HG03280 (cell line): ENCODE data around the gene ACADS.
"Not testable (repeated sequence)": the region's sequence is repeated elsewhere in the genome, so short reads cannot be mapped to it uniquely, and the experiment has no call there.

Experiments used
- ATAC-seq: cut with Tn5 transposase; IDR thresholded peaks from one replicate; pipeline ENCODE4 v1.9.1; 2021; ENCODE audit warnings: mild to moderate bottlenecking, moderate library complexity; ENCODE audit not compliant: unreplicated experiment

Gene ACADS

GRCh38 chr12:120725151-120725658 lies 421 bp upstream of the ACADS start:
- ATAC-seq = no peak

- ATAC-seq = no peak
Observed at GRCh38 chr12:120726510-120726793, 826 bp downstream of the ACADS start.

GRCh38 chr12:120726961-120727360 lies 1.3 kb downstream of the ACADS start:
- no peak for ATAC-seq

DNA sequence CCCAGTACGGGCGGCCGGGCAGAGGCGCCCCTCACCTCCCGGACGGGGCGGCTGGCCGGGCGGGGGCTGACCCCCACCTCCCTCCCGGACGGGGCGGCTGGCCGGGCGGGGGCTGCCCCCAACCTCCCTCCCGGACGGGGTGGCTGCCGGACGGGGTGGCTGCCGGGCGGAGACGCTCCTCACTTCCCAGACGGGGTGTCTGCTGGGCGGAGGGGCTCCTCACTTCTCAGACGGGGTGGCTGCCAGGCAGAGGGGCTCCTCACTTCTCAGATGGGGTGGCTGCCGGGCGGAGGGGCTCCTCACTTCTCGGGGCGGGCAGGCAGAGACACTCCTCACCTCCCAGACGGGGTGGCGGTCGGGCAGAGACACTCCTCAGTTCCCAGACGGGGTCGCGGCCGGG lies 6.6 kb downstream of the ACADS start:
- not testable (repeated sequence) for ATAC-seq

DNA sequence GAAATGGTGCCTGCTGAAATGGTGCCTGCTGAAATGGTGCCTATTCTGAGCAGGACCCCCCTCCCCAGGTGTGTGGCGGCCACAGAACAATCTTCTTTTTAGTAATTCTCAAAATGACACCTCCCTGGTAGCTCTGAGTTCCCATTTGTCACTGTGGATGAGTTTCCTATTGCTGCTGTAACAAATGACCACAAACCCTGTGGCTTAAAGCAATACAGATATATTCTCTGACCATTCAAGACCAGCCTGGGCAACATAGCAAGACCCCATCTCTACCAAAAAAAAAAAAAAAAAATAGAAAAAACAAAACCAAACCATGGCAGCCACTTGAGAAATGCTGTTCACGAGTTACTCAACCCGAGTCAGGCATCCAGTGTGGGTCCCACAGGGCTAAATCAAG lies 7.9 kb downstream of the ACADS start:
- no peak for ATAC-seq

- ATAC-seq = no peak
Observed at GRCh38 chr12:120734210-120734609, 8.6 kb downstream of the ACADS start.

DNA sequence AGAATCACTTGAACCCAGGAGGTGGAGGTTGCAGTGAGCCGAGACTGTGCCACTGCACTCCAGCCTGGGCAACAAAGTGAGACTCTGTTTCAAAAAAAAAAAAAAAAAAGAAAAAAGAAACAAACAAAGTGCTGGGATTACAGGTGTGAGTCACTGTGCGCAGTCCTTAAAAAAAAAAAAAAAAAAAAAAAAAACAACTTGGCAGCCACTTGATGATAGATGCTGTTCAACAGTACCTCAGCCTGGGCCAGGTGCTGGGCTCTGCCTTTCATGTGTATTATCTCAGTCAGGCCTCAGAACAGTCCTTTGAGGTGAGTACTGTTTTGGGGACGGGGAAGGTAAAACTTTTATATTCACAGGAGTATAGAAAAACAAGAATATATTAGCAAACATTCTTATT lies 9.6 kb downstream of the ACADS start:
- ATAC-seq = no peak

DNA sequence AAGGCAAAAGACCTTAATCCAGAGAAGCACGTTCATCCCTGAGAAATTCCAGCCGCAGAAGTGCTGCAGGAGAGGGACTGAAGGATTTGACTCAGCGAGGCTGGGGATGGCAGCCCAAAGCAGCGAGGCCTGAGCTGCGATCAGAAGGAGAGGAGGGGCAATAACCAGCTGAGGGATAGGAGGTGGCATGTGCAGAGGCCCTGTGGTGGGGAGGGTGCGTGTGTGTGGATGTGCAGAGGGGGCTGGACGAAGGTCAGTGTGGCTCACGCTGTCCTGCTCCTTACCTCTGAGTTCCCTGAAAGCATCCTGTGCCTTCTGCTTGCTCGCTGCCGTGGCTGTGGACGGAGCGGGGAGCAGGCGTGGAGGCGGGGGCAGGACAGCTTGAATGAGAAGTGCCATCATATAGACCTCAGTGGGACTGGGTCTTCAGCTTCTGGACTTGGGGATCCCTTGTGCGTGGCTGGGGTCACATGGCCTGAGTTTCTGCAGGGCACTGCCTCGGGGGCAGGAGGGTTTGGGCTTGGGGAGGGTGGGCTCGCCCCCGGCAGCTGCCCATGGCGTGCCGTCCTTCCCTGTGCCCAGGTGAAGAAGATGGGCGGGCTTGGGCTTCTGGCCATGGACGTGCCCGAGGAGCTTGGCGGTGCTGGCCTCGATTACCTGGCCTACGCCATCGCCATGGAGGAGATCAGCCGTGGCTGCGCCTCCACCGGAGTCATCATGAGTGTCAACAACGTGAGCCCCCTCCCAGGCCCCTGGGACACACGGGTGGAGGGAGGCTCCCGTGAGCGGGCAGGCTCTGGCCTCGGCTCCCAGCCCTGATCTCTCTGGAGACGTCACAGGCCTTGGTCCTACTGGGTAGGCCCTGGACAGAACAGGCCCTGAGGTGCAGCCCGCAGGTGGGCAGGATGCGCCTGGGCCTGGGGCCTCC lies 11.0 kb downstream of the ACADS start:
- ATAC-seq = no peak

GRCh38 chr12:120737557-120738251 lies 12.1 kb downstream of the ACADS start:
- ATAC-seq = no peak

DNA sequence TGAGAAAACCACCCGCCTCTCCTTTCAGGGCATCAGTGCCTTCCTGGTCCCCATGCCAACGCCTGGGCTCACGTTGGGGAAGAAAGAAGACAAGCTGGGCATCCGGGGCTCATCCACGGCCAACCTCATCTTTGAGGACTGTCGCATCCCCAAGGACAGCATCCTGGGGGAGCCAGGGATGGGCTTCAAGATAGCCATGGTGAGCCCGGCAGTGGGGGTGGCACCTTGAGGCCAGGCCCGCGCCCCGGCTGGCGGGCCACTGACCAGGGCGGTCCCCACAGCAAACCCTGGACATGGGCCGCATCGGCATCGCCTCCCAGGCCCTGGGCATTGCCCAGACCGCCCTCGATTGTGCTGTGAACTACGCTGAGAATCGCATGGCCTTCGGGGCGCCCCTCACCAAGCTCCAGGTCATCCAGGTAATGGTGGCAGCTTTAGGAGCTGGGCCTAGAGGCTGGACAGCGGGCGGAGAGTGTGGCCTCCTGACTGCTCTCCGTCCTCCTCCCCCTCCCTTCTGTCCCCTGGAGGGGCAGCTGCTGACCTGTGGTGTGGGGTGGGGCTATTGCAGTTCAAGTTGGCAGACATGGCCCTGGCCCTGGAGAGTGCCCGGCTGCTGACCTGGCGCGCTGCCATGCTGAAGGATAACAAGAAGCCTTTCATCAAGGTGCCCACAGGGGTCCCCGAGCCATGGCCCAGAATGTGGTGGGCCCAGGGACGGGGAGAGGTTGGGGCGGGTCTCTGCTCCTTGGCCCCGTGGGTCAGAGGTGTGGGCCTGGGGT lies 12.8 kb downstream of the ACADS start:
- no peak for ATAC-seq

DNA sequence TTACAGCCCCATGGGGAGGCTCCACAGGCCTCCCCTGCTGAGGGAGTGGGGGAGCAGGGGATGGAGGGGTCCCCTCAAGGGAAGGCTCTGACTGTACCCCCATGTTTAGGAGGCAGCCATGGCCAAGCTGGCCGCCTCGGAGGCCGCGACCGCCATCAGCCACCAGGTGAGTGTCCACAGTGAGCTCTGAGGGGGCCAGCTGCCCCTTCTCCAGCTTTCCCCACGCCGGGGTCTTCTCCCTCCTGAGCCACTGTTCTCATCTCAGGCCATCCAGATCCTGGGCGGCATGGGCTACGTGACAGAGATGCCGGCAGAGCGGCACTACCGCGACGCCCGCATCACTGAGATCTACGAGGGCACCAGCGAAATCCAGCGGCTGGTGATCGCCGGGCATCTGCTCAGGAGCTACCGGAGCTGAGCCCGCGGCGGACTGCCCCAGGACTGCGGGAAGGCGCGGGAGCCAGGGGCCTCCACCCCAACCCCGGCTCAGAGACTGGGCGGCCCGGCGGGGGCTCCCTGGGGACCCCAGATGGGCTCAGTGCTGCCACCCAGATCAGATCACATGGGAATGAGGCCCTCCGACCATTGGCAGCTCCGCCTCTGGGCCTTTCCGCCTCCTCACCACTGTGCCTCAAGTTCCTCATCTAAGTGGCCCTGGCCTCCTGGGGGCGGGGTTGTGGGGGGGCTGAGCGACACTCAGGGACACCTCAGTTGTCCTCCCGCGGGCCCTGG lies 13.6 kb downstream of the ACADS start:
- ATAC-seq = no peak

- ATAC-seq = no peak
Observed at GRCh38 chr12:120739821-120740613, 14.4 kb downstream of the ACADS start.

DNA sequence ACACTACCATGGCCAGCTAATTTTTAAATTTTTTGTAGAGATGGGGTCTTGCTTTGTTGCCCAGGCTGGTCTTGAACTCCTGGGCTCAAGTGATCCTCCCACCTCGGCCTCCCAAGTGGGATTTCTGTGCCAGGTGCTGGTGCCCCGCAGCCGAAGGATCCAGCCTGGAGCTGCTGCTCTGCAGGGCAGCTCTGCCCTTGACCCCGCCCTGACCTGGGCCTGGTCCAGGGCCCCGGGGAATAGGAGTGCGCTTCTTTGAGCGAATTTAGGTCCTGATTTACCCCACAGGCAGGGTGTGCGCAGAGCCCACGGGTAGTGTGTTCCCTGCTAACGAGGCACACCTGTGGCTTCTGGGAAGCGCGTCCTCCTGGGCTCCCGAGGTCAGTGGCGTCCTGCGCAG lies 15.2 kb downstream of the ACADS start:
- ATAC-seq = no peak

GRCh38 chr12:120741476-120742421 lies 16.1 kb downstream of the ACADS start:
- ATAC-seq = no peak

- ATAC-seq = no peak
Observed at GRCh38 chr12:120744922-120745493, 19.4 kb downstream of the ACADS start.

- ATAC-seq = no peak
Observed at GRCh38 chr12:120748242-120748641, 22.6 kb downstream of the ACADS start.

- ATAC-seq = no peak
Observed at GRCh38 chr12:120749256-120749655, 23.6 kb downstream of the ACADS start.

- ATAC-seq = no peak
Observed at GRCh38 chr12:120750806-120751205, 25.2 kb downstream of the ACADS start.
